H7 (cell line): ENCODE results near the gene MRPL14. TPM values are rescaled to one million over a fixed set of nuclear protein-coding genes. Genes with fewer than 3 reads are reported as not detected.

Experiments
- DNase-seq: peaks from one replicate; pipeline ENCODE4 v3.0.0; 2012
- H3K27me3 ChIP-seq: 2 replicates; pipeline ENCODE4 v1.6.0; 2011; ENCODE audit warnings: mild to moderate bottlenecking, low read length; ENCODE audit not compliant: control insufficient read depth, insufficient read depth
- H3K36me3 ChIP-seq: replicated peaks from 2 replicates; pipeline ENCODE4 v1.5.1; 2011; ENCODE audit warnings: low read length; ENCODE audit not compliant: control insufficient read depth, insufficient read depth
- H3K4me3 ChIP-seq: 2 replicates; pipeline ENCODE4 v1.5.1; 2011; ENCODE audit warnings: low read depth, mild to moderate bottlenecking, control low read depth, low read length, moderate library complexity; ENCODE audit not compliant: insufficient read depth
- total RNA-seq: library from RNA; depleted of rRNA; stranded (reverse); fragments of >200 nt; shearing (Covaris generic); gene quantifications from 2 replicates; pipeline ENCODE4 v1.2.3, GENCODE V29; 2014

Gene MRPL14
- total RNA-seq, 1 experiment from 2014 or later, result 92.0 TPM

GRCh38 chr6:44120692-44121443 is 6.4 kb downstream of the MRPL14 start:
- H3K4me3 ChIP-seq, result no peak overlapping the region
- no peaks in the 10 kb centered on the region for H3K27me3 ChIP-seq
- no peak for DNase-seq
- H3K36me3 ChIP-seq, result no peaks in the 10 kb centered on the region

DNA sequence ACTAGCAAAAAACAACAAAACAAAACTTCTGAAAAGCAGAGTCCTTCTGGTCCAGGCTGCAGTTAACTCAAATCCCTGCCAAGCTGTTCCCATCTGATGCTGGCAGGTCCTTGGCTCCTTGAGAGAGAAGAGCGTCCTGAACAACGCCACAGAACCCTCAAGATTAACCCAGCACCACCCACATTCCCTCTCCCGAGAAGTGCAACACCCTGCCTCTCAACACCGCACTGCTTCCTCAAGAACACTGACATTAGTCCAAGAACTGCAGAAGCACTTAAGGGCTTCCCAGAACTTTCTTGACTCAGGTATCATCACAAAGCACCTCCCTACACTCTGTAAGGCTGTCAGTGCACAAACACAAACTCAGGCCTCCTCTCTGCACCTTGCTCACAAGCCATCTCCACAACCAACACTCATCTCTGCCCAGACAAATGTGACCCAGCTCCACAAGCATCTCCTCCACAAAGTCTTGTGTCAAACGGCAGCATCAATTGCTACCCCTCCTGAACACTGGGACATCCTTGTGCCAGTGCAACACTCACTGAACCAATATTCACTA is 7.5 kb downstream of the MRPL14 start:
- Histone ChIP-seq H3K4me3 (no peak overlapping the region), H3K36me3 (peaks cover 5% of the 10 kb centered on the region), H3K27me3 (no peaks in the 10 kb centered on the region)
- DNase-seq, result no peak

GRCh38 chr6:44117397-44118128 is 9.7 kb downstream of the MRPL14 start:
- Histone ChIP-seq H3K36me3 (peaks cover 13% of the 10 kb centered on the region), H3K4me3 (no peak overlapping the region), H3K27me3 (no peaks in the 10 kb centered on the region)
- DNase-seq, result no peak

GRCh38 chr6:44116641-44117382 is 10.4 kb downstream of the MRPL14 start:
- DNase-seq, result no peak
- no peaks in the 10 kb centered on the region for H3K27me3 ChIP-seq
- peaks cover 19% of the 10 kb centered on the region for H3K36me3 ChIP-seq
- H3K4me3 ChIP-seq, result no peak overlapping the region

GRCh38 chr6:44115866-44116265 is 11.4 kb downstream of the MRPL14 start:
- Histone ChIP-seq H3K4me3 (no peak overlapping the region), H3K36me3 (peaks cover 27% of the 10 kb centered on the region), H3K27me3 (no peaks in the 10 kb centered on the region)
- DNase-seq, result no peak

- H3K27me3 ChIP-seq, result no peaks in the 10 kb centered on the region
- H3K4me3 ChIP-seq, result no peak overlapping the region
- H3K36me3 ChIP-seq, result peaks cover 38% of the 10 kb centered on the region
- no peak for DNase-seq
These were observed 13.8 kb downstream of the MRPL14 start for GRCh38 chr6:44113414-44113813.

GRCh38 chr6:44111434-44112417 is 15.5 kb downstream of the MRPL14 start:
- no peak for DNase-seq
- Histone ChIP-seq H3K27me3 (no peaks in the 10 kb centered on the region), H3K36me3 (peaks cover 40% of the 10 kb centered on the region), H3K4me3 (no peak overlapping the region)

DNA sequence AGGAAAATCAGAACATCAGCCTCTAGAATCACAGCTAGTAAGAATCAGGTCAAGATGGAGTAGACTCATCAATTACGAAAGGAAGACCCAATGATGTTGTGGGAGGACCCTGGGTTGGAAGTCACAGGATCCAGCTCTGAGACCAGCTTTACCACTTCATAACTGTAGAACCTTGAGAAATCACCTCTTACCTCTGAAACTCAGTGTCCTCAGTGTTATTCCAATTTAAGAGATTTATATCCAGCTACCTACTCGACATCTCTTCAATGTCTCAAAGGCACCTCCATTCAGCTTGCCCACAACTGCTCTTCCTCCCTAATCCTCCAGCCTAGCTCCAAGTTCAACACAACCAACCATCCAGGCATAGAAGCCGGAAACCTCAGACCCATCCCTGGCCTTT is 16.3 kb downstream of the MRPL14 start:
- no peak for DNase-seq
- Histone ChIP-seq H3K36me3 (peaks cover 41% of the 10 kb centered on the region), H3K4me3 (no peak overlapping the region), H3K27me3 (no peaks in the 10 kb centered on the region)

DNA sequence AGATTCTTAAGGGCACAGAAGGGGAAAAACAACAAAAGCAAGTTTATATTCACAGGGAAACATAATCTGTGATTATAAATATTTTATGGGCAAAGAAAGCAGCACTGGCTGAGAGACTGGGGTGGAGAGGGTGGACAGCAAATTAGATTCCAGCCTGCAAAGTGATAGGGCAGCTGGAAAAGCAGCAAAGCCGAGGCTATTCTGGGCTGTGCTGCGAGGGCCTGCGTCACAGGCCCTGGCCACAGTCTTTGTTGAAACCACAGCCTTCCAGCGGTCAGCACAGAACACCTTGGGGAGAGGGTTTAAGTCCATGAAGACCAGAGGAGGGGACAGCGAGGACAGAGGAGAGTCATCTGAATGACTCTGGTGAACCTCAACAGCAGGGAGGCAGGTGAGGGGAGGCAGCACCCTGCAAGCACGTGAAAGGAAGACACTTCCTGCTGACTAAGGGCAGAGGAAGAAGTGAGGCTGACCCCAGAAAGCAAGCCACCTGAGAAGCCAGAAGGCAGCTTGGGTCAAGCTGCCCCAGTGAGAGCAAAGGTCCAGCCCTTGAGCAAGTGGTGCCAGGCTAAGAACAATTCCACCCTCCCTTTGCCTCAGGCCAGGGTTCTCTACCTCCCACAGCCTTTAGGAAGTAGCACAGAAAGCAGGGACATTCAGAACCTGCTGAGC is 17.1 kb downstream of the MRPL14 start:
- Histone ChIP-seq H3K4me3 (no peak overlapping the region), H3K27me3 (no peaks in the 10 kb centered on the region), H3K36me3 (peaks cover 40% of the 10 kb centered on the region)
- DNase-seq, result no peak

DNA sequence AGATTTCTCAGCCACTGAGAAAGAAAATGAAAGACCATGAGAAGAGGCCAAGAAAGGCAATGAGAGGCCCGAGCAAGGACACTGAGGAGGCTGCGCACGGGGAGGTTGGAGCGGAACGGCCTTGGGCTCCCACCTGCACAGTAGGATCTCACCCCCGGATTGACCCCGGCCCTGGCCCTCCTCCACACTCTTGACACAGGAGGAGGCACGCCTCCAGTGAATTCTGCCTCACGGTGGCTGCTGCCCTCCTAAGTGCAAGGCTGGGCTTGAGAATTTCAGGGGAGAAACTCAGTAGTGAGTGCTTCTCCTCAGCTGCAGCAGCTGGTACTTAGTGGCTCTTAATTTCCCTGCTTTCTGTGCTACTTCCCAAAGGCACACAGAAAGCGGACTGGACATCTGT is 18.0 kb downstream of the MRPL14 start:
- Histone ChIP-seq H3K36me3 (peaks cover 47% of the 10 kb centered on the region), H3K27me3 (no peaks in the 10 kb centered on the region), H3K4me3 (no peak overlapping the region)
- no peak for DNase-seq

DNA sequence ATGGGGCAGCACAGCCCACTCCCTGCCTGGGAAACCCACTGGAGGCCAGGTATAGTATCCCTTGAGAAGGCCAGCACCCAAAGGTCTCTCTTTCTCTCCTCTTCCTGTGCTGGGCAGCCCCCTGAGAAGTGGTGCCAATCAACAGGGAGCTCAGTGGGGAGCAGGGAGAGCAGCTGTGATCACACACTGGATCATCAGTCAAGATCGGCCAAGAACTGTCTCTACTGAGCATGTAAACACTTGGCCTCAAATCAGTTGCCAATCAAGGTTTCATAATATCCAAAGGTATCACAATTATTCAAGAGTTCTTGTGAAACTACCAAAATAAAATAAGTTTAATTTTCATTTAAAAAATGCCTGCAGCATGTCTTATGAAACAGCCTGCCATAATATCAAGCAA is 18.8 kb downstream of the MRPL14 start:
- Histone ChIP-seq H3K27me3 (no peaks in the 10 kb centered on the region), H3K36me3 (peaks cover 44% of the 10 kb centered on the region), H3K4me3 (no peak overlapping the region)
- no peak for DNase-seq

DNA sequence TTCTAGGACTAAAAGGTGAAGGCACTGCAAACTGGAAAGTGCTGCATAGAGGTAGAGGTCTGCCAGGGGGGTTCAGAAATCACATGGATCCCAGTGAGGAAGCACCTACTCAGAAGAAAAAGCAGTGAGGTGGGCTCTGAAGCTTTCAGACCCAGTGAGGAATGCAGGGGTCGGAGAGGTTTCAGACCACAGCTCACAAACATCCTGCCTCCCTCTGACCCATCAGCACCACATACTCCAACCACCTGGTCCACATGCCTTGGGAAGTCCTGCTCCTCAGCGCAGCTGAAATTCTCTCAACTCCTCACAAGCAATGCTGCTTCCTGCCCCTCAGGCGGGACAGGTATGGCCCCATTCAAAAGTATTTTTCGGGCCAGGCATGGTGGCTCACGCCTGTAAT is 20.2 kb downstream of the MRPL14 start:
- DNase-seq, result no peak
- H3K27me3 ChIP-seq, result no peaks in the 10 kb centered on the region
- no peak overlapping the region for H3K4me3 ChIP-seq
- peaks cover 38% of the 10 kb centered on the region for H3K36me3 ChIP-seq

DNA sequence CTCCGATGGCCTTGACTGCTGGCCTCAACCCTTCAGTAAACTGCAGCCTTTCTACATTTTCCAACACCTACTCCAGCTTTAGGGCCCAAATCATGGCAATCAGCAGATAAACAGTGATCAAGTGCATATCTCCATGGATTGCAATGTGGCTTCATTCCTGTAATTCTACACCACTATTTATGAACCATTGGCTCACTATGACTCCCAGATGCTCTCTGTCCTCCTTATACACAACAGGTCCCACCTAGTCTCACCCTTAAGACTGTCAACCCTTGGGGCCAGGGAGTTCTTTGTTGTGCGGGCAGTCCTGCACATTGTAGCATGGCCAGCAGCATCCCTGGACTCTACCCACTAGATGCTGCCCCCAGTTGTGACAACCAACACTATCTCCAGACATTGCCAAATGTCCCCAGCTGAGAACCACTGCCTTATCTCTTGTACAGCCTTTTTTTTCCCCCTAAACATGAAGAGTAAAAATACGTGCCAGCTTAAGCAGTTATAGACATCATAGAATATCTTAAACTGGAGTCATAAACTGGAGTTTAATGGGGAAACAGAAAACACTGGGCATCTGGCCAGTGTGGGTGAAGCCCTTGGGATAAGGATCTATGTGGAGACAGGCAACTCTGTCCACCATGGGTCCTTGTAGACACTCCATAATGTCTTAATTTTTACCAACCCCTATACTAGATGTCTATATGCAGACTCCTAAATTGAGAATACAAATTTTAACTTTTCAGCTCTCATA is 21.1 kb downstream of the MRPL14 start:
- H3K4me3 ChIP-seq, result no peak overlapping the region
- H3K27me3 ChIP-seq, result no peaks in the 10 kb centered on the region
- H3K36me3 ChIP-seq, result peaks cover 30% of the 10 kb centered on the region
- no peak for DNase-seq
